ENCODE results near the gene LCN9. TPM values are rescaled to one million over a fixed set of nuclear protein-coding genes. Genes with fewer than 3 reads are reported as not detected.

LCN9 gene
- total and polyA plus RNA-seq, 9 of the 15 experiments (the other 6 are each of a cell fraction or from before 2014, with no cell fraction given) = not detected

DNA sequence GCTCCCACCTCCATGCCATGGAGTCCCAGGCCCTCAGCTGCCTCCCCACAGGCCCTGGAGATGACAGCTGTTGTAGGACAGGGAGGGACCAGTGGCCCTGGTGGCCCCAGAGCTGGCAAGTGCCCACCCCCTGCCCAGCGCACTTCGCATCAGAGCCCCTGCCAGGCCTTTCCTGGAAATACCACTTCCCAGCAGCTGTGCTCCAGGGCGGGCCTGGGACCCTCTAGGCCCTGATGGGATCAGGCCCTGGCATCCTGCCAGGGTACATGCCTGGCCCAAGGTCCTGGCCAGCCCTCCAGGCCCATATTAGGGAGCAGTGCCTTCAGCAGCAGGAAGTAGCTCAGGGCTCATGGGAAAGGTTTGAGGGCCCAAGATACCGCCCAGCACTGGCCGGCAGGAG lies 41.4 kb downstream of the LCN9 start:
- Histone ChIP-seq H3K4me2 (ENCODE audit: insufficient read depth, low read length) (no peak overlapping the region), H3K27ac (ENCODE audit: extremely low read depth, low read depth, low read length) (no peak overlapping the region), H2AFZ (ENCODE audit: low read depth, low read length) (no peak overlapping the region), H3K9me3 (replicated peaks; ENCODE audit: control insufficient read depth, insufficient read depth, low read depth, low read length) (no peaks in the 10 kb centered on the region), H3K4me3 (no peak overlapping the region), H3K9me1 (ENCODE audit: control insufficient read depth, insufficient read depth, low read length) (no peaks in the 10 kb centered on the region), H3K4me1 (replicated peaks in 1 of 2; ENCODE audit: control insufficient read depth in 2 of 2, insufficient read depth in 2 of 2, low read length in 2 of 2) (peaks cover 0 to 46% of the 10 kb centered on the region in 2 experiments; a peak in 2 of 5 replicates), H4K20me1 (replicated peaks; ENCODE audit: control insufficient read depth, insufficient read depth, low read length) (peaks cover 3% of the 10 kb centered on the region), H3K79me2 (ENCODE audit: control insufficient read depth, insufficient read depth, low read length) (no peaks in the 10 kb centered on the region), H3K36me3 (ENCODE audit: control insufficient read depth, insufficient read depth, low read length) (no peaks in the 10 kb centered on the region), H3K27me3 (ENCODE audit: control insufficient read depth in 2 of 2, insufficient read depth in 2 of 2, low read length in 2 of 2) (peaks cover 5 to 37% of the 10 kb centered on the region in 2 experiments; a peak in 4 of 5 replicates), H3K9ac (ENCODE audit: insufficient read depth in 1 of 2, low read depth in 2 of 2, low read length in 2 of 2) (no peak overlapping the region; a peak in 1 of 4 replicates)
- FAIRE-seq = no peak
- BruUV-seq (replicated peaks) = no TSS peak
- WGBS (ENCODE audit: insufficient coverage, low coverage, missing lambda C conversion rate) = 14% methylated on average over 5 of the region's 5 CpGs
- intact Hi-C loops (cut with micrococcal nuclease) = loop anchor here (10.0 kb wide), 1 partner anchor 90 kb away; no protein-coding TSS in a partner anchor
- ATAC-seq = no peak
- DNase-seq (ENCODE audit: extremely low read depth in 1 of 4, low spot score in 3 of 4) = no peak
- TF ChIP-seq FUS (optimal IDR thresholded peaks at IDR 0.05; ENCODE audit: low read depth, low read length) = no peak
- TF ChIP-seq HDAC3 (IDR thresholded peaks at IDR 0.05; ENCODE audit: borderline replicate concordance, partially characterized antibody) = no peak
- TF ChIP-seq, protein P1, sequence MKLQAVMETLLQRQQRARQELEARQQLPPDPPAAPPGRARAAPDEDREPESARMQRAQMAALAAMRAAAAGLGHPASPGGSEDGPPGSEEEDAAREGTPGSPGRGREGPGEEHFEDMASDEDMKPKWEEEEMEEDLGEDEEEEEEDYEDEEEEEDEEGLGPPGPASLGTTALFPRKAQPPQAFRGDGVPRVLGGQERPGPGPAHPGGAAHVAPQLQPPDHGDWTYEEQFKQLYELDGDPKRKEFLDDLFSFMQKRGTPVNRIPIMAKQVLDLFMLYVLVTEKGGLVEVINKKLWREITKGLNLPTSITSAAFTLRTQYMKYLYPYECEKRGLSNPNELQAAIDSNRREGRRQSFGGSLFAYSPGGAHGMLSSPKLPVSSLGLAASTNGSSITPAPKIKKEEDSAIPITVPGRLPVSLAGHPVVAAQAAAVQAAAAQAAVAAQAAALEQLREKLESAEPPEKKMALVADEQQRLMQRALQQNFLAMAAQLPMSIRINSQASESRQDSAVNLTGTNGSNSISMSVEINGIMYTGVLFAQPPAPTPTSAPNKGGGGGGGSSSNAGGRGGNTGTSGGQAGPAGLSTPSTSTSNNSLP (IDR thresholded peaks at IDR 0.05; ENCODE audit: borderline replicate concordance, low read depth, low read length) = no peak
- TF ChIP-seq NFIX (CRISPR knock-in tag; IDR thresholded peaks at IDR 0.05; ENCODE audit: low read depth) = 0 out of 2 replicates have a peak, but pooled peaks have one; percentile 7
- TF ChIP-seq ZNF644 (tag; IDR thresholded peaks at IDR 0.05; ENCODE audit: low read depth) = no peak
- peak; percentile 76 for TF ChIP-seq NFIC (IDR thresholded peaks at IDR 0.05)
- TF ChIP-seq SRF (CRISPR knock-in tag; IDR thresholded peaks at IDR 0.05) = peak; percentile 51 to 74; a peak in 2 of 4 replicates
- POLR2A ChIA-PET = interaction anchor here (0.9 to 1.5 kb wide), 4 partner anchors 11 to 23 kb away, joined by 3 read pairs; no protein-coding TSS in a partner anchor
- CTCF ChIA-PET (ENCODE audit: low intra/inter-chr PET ratio) = no interaction called here
- in situ Hi-C loops (cut with MboI) = no loop called here

All from K562 (cell line).